ENCODE measurements around the gene ZSCAN18. TPM values are rescaled to one million over a fixed set of nuclear protein-coding genes. Genes with fewer than 3 reads are reported as not detected.
A peak's percentile ranks its signal among the peaks of the same experiment; 100 is the strongest.

Gene ZSCAN18
- total RNA-seq, 1 donor from 2014 or later, result 100 TPM

DNA sequence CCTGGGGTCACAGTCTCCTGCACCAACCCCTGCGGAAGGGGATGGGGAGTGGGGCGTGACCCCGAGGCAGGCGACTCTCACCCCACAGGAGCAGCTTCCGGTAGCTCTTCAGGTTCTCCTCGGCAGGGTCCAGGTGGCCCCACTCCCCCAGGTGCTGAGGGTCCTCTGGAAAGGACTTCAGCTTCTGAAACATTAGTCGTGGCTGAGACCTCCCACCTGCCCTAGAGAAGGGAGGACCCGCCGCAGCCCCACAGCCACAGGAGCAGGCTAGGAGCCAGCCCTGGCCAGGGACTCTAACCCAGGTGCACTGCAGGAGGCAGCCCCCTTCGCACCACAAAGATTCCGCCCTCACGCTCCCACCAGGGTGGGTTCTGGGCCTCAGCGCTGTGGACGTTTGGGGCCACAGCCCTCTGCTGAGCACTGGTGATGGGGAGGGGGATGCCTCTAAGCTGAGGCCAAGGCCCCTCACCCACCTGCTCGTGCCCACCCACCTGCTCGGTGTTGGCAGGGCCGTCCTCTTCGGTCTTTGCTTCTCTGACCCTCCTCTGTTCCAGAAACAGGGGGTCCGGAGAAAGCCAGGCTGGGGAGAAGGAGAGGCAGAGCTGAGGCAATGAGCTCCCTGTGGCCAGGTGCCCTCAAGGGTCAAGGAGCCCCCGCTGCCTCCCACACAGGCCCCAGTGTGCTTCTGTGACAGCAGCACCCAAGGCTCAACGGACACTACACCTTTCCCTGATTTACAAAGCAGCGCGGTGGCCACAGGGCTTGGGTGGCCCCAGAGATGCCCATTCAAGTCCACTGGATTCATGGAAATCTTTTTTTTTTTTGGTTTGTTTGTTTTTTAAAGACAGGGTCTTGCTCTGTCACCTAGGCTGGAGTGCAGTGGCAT is 11.0 kb downstream of the ZSCAN18 start:
- no peak for DNase-seq

DNA sequence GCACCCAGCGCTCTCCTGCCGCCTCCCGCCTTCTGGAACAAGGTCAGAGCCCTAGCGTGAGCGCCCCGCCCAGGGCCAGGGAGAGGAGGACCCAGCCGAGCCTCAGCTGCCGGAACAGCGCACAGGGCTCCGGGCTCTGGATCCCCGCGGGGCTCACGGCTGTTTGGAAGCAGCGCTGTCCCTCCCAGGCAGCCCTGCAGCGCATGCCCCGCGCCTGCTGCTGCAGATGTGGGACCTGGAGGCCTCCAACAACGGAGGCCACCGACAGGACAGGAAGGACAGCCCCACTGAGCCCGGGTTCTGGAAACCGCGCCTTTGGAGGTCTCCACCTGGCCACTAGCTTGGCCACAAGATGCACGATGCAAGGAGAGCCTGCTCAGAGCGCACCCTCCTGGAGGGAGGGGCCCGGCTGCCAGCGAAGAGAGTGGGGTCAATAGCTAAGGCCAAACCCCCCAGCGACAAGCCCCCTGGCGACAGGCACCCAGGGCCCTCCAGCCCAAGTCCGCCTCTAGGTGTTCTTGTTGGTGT is 12.6 kb downstream of the ZSCAN18 start:
- DNase-seq, result no peak

DNA sequence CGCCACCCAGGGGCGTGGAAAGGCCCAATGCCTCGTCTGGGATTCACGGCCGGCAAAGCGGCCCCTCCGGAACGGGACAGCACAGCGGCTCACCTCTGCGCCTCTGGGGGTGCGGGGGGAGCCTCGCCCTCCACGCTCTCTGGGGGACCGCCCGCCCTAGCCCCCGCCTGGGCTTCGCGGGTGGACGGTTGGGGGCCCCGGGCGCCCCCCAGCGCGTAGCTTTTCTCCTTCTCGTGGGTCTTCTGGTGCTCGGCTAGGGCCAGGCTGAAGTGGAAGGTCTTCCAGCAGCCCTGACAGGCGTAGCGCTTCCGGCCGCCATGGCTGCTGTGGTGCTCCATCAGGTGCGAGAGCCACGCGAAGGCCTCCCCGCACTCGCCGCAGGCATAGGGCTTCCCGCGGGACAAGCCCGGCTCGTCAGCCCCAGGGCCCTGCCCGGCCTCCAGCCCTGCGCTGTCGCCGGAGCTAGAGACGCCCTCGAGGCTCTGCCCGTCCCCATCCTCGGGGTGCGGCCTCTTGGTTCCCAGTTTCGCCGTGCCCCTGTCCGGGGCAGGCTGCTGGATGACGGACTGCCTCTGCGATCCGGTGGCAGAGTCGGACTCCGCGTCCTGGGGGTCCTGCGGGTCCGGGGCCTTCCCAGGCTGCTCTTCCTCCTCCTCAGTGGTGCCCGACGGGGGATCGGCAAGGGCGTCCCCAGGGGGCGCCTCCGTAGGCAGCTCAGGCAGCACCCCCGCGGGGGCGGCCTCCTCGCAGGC is 13.3 kb downstream of the ZSCAN18 start:
- DNase-seq, result no peak

DNA sequence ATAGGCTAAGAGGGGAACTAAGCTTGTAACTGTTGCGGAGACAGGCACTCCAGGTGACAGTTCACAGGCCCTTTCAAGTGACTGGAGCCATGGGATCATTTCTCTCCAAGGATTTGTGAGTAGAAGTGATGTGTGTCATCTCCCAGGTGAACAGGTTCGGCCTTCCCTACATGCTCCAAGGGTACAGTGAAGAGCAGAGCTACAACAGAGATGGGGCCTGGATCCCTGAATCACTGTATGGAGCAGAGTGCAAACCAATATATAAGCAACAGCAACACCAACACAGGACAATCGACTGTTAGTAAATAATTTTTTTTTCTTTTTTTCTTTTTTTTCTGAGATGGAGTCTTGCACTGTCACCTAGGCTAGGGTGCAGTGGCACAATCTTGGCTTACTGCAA is 15.0 kb downstream of the ZSCAN18 start:
- peak; percentile 15 for DNase-seq

DNA sequence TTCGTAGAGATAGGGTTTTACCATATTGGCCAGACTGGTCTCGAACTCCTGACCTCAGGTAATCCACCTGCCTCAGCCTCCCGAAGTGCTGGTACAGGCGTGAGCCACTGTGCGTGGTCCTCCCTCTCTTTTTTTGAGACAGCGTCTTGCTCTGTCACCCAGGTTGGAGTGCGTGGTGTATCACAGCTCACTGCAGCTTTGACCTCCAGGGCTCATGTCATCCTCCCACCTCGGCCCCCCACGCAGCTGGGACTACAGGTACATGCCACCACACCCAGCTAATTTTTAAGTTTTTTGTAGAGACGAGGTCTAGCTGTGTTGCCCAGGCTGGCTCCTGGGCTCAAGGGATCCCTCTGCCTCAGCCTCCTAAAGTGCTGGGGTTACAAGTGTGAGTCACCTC is 18.2 kb downstream of the ZSCAN18 start:
- DNase-seq, result no peak

DNA sequence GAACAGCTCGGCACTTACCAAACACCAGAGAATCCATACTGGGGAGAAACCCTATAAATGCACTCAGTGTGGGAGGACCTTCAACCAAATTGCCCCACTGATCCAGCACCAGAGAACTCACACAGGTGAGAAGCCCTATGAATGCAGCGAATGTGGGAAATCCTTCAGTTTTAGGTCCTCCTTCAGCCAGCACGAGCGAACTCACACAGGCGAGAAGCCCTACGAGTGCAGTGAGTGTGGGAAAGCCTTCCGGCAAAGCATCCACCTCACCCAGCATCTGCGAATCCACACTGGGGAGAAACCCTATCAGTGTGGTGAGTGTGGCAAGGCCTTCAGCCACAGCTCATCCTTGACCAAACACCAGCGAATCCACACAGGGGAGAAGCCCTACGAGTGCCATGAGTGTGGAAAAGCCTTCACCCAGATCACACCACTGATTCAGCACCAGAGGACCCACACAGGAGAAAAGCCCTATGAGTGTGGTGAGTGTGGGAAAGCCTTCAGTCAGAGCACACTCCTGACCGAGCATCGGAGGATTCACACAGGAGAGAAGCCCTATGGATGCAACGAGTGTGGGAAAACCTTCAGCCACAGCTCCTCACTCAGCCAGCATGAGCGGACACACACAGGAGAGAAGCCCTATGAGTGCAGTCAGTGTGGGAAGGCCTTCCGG is 30.7 kb downstream of the ZSCAN18 start:
- no peak for DNase-seq

DNA sequence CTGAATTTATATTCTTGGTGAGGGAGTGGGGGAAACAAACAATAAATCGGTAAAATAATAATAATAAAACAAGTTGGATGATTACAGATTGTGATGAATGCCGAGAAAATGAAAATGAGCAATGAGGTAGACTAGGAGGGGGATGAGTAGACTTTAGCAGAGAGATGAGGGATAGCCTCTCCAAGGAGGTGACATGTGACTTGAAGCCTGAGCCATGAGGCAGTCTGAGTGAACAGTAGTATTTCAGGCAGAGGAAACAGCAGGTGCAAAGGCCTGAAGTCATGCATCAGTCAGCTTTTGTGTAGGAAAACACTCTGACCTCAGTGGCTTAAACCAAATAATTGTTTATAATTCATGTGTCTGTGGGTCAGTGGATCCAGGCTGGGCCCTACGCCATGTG is 34.3 kb downstream of the ZSCAN18 start:
- no peak for DNase-seq

DNA sequence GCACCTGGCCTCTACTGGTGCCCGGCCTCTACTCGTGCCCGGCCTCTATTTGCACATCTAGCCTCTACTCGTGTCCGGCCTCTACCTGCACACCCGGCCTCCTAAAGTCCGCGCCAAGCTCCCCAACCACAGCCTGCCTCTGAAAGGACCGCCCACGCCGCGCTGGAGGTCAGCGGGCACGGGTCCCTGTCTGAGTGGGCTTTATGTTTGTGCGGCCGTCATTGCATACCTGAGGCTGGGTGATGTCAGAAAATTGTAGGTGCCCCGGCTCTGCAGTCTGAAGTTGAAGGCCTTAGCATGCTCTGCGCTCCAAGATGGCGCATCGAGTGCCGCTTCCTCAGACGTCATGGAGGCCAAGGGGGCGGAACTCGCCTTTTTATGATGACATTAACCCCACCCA is 37.8 kb downstream of the ZSCAN18 start:
- DNase-seq, result no peak

DNA sequence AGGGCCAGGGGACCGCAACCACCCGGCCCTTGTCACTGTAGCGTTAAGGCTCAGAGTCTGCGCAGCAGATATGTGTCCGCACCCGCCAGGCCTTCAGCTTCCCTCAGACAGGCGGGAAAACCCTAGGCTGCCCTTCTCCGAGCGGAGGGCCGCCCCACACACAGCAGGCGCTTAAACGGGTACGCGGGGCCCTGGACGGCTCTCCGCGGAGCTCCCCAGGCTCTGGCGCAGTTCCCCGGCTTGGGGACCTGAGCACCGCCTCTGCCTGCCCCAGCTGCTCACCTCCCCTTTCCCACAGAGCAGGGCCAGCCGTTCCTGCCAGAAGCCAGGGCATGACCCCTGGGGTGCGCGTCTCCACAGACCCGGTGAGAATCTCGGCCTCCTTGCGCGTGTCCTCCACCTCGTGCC is 38.4 kb downstream of the ZSCAN18 start:
- DNase-seq, result no peak

DNA sequence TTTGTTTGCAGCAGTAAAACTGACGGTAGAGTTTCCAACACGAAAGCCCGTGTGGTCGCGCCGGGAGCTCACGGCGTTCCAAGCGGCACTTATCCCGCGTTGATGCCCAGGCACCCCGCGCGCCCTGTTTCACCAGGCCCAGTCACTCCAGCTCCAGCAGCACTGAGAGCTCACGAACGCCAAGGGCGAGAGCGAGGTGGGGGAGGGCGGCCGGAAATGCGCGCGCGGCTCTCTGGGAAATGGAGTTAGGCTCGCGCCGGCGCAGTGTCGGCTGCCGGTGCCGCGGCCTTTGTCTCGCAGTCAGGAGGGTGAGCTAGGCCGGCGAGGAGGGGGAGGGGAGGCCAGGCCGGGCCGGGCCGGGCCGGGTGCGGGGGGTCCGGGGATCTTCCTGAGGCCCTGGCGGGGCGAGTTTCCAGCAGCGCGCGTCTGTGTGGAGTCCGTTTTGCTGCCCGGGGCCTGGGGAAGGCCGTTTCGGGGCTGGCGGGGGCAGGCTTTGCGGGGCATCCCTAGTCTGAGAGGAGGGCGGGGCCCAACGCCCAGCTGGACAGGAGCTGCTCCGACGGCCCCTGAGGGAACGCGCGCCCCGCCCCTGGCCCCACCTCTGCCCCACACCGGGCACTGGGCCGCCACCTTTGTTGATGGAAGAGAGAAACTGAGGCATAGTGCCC is 38.9 kb downstream of the ZSCAN18 start, which contains the start of gene ZNF135:
Gene ZNF135, plus strand, starts transcription at position 280 of the 668 bp plus-strand sequence. CDS start 721 bp downstream, outside the sequence.
- peak; percentile 97 for DNase-seq

DNA sequence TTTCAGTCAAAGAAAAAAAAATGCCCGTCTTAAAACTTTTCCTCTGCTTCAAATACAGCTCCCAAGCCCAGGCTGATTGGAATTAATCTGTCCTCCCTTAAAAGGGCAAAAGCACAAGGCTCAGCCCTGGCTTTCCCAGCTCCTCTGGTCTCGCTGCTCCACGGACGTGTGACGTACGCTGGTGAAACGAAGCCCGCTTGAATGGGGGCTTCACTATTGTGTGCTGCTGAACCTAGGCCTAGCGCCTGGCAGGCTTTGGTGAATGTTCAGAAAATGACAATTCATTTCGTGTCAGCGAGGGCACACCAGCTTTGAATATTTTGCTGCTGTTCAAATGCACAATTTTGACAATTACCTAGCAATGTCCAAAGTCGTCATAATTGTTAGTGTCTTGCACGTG is 39.6 kb downstream of the ZSCAN18 start:
- DNase-seq, result no peak

DNA sequence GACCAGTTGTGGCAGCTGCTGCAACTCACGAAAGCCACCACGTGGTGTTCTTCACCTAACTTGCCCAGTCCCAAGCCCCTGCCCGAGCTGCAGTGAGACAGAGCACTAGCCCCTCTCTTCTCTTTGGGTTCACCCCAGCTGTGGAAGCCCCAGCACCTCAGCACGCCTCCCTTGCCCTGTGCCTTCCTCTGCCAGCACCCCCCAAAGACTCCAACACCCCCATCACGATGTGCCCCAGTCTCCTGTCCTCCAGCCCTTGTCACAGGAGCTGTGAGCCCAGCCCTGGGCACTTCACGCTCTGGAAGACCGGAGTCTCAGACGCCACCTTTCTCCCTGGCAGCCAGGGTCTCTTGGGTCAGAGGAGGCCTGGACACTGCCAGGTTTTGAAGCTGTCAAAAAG is 41.2 kb downstream of the ZSCAN18 start:
- no peak for DNase-seq

DNA sequence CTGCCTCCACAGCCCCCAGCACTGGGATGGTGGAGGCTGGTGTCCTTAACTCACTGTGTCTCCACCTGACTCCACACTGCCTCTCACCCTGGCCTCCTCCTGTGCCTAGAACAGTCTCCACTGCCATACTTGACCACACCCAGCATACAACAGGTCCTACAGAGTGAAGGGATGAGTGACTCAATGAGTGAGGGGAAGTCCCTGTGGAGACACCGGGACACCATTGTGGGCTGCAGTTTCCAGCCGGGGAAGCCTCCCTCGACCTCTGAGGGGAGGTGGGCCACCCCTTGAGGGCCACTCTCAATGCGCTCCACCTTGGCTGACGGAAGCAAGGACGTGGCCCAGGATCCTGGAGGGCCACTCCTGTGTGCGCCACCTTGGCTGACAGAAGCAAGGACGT is 41.8 kb downstream of the ZSCAN18 start:
- DNase-seq, result no peak

DNA sequence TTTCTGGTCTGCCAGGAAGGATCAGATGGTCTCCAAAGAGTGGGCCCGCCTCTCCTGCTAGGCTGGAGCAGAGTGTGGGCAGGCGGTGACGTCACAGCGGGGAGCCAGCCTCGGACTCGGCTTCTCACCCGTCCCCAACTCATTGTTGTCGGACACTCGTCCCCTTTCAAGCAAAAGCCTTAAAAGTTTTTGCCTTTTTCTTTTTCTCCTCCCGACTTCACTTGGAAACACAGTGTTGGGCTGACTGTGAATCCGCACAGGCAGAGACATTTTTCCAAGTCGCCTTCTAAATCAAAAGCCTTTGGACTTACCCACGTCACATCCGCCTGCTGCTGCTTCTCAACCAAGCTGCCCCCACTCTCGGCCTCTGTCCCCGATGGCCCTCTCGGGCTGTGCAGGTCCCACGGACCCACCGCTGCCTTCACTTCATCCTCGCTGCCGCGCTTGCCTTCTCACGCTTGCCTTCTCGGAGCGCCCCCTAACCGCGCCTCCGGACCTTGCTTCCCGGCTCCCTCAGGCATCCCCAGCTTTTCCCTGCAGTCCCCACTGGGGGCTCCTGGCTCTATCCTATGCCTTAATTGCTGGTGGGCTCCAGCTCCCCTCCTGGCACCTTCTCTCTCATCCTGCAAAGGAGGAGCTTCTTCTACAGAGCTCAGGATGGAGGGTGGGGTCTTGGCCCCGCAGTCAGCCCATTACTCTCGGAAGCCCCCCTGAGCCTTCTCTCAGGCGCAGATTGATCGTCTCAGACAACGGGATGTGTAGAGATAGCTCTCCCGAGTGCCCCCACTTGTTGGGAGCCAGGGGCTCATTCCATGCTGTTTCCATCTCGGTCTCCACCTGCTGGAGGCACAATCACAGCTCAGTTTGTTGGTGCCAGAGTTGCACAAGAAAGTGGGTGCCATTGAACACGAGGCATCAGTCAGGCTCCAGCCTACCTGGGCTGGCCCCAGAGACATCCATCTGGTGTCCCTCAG is 42.8 kb downstream of the ZSCAN18 start:
- peak; percentile 69 for DNase-seq

DNA sequence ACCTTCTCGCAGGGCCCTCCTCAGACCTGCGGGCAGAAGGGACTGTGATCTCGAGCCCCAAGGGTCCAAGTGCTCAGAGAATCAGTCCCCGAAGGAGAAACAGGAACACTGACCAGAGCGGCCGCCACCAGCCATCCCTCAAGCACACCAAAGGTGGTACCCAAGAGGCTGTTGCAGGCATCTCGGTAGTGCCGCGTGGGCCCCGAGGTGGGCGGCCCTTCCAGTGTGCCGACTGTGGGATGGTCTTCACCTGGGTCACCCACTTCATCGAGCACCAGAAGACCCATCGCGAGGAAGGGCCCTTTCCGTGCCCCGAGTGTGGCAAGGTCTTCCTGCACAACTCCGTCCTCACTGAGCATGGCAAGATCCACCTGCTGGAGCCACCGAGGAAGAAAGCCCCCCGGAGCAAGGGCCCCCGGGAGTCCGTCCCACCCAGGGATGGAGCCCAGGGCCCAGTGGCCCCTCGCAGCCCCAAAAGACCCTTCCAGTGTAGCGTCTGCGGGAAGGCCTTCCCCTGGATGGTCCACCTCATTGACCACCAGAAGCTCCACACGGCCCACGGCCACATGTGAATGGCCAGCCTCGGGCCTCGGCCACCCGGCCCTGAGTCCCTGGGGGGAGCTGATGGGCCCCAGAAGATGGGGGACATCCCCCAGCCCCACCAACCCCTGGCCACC is 44.4 kb downstream of the ZSCAN18 start:
- no peak for DNase-seq

DNA sequence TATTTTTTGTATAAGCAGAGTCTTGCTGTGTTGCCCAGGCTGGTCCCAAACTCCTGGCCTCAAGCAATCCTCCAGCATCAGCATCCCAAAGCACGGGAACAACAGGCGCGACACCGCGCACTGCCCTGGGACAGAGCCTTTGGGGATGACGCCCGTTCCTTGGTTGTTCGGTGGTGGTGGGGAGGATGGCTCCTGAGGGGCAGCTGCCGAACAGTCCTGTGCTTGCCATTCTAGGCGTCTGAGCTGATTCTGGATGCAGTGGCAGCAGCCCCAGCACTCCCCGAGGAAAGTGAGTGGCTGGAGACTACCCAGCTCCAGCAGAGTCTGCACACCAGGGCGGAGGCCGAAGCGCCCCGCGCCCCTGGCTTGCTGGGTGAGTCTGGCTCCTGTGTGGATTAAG is 45.8 kb downstream of the ZSCAN18 start:
- no peak for DNase-seq

DNA sequence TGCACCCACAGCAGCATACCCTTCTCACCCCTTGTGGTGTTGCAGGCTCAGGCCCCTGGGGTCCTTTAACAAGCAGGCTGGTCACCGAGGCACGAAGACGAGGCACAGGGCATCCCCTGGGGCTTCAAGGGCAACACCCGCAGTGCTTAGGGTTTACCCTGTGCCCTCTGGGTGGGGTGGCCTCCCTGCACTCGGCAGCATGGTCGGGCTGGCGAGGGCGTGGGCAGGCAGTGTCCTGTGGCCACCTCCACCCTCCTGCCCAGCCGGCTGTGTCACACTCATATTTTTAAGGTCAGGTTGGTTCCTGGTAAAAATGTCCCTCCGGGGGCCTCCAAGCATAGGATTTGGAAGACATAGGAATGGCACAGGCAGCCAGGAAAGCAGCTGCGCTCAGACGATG is 50.4 kb downstream of the ZSCAN18 start:
- no peak for DNase-seq

DNA sequence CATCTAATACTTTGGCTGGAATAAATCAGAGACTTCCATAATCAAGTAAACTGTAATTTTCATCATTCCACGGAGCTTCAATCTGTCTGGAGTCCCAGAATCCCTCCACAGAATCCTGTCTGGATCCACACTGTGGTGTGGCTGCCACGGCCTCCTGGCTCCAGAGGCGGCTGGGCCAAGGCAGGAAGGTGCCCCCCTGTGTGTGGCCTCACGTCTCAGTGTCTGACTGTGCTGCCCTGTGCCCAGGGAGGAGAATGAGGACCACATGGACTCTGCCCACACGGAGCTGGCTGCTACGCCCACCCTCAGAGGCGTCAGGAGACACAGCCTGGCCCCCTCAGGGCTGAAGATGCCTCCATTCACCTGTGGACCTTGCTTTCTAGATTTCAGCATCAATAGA is 51.2 kb downstream of the ZSCAN18 start:
- no peak for DNase-seq

DNA sequence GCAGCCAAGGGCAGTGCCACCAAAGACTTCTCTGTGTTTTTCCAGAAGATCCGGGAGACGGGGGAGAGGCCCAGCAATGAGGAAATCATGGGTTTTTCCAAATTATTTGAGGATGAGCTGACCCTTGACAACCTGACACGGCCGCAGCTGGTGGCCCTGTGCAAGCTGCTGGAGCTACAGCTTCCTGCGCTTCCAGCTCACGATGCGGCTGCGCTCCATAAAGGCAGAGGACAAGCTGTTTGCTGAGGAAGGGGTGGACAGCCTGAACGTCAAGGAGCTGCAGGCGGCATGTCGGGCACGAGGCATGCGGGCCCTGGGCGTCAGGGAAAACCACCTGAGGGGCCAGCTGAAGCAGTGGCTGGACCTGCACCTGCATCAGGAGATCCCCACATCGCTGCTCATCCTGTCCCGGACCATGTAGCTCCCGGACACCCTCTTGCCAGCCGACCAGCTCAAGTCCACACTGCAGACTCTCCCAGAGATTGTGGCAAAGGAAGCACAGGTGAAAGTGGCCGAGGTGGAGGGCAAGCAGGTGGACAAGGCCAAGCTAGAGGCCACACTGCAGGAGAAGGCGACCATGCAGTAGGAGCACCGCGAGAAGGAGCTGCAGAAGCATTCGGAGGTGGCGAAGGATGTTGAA is 52.5 kb downstream of the ZSCAN18 start:
- DNase-seq, result no peak

DNA sequence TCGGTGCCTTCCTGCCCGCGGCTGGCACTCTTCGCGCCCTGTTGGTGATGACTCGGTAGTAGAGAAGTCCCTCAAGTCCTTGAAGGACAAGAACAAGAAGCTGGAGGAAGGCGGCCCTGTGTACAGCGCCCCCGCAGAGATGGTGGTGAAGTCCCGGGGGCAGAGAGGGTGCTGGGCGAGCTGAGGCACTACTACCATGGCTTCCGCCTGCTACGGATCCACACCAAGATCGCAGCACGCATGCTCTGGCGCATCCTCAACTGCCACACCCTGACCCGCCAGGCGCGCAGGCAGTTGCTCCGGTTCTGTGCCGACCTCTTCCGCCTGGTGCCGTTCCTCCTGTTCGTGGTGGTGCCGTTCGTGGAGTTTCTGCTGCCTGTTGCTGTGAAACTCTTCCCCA is 53.1 kb downstream of the ZSCAN18 start:
- no peak for DNase-seq
